Middle frontal gyrus (tissue), 1 donor: ENCODE measurements around the gene DST.

Experiments
- DNase-seq: peaks from one replicate; pipeline ENCODE4 v3.0.0-alpha.2; 2015; ENCODE audit warnings: low spot score; ENCODE audit errors: extremely low spot score

Gene DST

DNA sequence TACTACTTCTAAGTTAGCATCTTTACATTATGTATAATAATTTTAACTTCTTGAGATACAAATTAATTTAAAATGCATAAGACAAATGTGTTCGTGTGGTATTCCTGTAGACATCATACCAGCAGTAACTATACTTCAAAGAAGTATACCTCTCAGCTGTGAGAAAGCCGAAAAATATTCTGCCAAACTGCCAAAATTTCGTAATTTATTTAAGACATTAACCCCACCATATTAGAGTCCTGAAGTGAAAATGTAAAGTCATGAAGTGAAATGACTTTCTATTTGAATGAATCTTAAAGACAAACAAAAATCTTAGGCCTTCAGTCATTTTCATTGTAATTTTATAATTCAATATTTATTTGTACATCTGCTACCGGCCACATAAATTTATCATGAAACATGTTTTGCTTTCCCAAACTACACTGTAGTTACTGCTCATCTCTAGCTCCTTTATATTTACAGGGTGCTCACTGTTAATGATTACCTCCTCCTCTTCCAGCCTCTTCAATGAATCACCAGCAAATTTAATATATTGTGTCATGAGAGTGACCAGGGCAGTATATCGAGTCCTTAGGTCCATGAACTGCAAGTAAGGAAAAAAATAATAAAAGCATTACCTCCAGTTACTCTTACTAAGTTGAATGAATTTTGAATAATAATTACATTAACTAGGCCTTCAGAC is 18.5 kb downstream of the DST start:
- no peak for DNase-seq

DNA sequence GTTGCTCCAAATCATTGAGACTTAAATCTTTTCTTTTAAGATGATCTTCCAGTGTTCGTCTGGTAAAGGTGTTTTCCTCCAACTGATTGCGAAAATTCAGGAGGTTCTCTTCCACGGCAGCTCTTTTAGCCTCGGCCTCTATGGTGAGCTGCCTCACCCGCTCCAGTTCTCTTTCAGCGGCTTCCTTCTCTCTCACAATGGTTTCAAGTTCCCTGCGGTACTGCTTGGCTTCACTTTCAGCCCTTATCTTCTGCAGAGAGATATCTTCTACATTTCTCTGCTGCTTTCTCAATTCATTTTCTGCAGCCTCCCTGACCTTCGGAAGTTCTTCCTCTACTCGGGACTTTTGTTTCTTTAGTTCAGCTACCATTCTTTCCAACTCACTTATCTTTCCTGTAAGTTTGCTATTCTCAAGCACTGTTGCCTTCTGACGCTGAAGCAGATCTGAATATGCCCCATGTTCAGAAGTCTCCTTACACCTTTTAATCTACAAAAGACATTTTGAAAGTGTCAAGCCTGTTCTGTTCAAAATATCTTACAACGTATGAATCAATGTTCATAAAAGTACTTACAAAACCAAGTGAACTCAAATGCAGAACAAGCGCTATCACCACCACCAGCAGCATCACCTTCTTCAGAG is 22.3 kb downstream of the DST start:
- DNase-seq: no peak

DNA sequence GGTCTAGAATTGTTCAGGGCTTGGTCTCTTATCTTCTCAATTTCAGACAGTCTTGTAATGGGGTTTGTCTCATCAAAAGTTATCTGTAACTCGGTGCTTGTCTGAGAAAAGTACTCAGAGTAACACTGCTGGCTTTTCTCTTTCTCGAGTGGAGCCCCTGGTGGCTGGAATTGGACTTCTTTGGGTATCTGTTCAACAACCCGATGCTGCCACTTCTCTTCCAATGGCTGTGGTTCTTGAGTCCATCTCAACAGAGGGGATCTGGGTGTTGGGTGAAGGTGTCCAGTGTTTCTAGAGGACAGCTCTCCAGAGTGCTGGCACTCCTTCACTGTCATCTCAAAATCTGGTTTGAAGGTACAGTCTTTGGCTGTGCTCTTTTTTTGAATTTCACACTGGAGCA is 24.6 kb downstream of the DST start:
- no peak for DNase-seq

DNA sequence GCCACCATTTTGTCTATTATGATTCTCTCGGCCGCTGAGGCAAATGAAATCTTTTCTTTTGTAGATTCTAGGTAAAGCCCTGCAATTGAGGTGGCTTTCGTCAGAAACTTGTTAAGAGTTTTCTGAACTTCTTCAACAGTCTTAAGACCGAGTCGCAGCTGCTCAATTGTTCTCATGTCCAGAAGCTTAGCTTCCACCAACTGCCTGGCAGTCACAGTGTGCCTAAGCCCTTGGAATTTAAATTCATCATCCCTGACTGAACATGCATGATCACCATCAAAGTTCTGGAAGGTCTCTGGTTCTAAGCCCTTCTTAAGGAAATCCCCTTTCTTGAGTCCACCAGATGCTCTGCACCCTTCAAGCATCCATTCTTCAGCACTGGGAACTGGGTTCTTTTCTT is 25.7 kb downstream of the DST start:
- no peak for DNase-seq

DNA sequence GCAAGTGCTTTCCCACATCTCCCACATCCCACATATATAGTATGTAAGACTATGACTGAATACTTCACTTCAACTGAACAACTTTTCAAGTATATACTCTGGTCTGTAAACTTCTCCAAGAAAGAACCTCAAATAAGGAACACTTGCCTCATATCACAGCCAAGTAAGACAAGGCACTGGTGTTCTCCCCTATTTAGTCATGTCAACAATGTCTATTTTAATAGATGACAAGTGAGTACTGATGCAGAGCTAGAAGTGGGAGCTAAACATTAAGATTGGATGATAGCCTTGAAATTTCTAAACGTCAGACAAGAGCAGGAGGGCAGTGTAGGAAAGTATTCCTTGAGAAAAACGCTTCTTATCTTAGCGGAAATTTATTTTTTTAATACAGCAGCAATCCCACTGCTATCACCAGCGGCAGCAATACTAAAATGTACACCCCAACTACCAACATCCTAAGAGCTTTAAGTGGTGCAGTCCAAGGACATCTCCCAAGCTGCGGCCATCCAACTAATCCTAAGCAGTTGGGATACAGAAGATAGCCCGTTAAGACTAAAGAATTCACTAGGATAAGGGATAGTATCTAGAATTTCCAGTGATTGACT is 29.3 kb downstream of the DST start:
- no peak for DNase-seq

DNA sequence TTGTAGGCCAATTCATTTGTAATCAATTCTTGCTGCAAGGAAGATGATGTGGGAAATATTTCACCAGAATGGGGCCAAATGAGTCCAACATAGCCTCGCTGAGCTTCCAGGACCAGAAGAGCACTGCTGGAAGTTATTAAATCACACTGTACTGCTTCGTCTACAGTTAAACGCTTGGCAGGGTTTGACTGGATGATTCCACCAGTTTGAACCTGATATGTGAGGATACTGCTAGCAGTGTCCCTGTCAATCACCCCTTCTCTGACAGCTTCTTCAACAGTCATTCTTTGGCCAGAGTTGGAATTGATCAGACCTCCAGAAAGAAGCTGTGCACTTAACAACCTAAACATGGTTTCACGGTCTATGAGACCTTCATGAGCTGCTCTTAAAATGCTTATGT is 34.4 kb downstream of the DST start:
- DNase-seq: no peak

DNA sequence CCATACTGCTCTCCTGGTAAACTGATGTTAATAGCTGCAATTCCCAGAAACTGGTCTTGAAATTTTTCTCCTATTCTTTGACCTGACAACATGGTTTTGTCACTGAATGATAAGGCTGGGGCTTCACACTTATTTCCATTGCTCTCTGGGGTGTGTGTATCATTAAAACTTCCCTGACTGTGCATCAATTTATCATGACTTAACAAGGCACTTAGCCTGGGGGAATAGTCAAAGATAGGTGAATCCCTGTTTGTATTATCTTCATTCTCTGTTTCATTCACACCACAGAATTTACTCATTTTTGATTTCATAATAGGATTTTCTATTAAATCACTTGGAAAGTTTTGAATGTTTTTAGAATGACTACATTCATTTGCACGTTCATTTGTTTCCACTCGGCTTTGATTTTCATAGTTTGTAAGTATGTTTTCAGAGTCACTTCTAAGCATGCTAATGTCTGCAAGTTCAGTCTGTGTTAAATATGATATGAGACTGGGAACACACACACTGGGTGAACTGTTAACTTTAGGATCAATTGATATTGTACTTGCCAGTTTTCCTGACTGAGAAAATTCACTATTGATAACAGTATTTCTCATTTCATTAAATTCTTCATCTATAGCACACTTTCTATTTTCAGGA is 35.5 kb downstream of the DST start:
- DNase-seq: no peak

DNA sequence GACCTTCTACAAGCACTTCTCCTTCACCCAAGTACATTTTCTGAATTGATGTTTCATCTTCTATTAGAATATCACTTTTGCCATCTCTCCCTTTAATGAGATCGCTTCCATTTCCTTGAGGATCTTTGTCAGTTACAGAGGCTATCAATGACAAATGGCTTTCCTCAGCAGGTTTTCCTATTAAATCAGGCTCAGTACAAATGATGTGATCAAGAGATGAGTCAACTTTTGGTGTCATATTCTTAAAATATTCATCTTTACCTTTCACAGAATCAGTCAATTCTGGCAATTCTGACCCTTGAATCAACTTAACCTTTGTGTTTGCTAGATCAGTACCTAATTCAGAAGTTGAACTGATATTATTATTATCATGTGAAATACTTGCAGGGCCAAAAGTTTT is 37.3 kb downstream of the DST start:
- DNase-seq: no peak

DNA sequence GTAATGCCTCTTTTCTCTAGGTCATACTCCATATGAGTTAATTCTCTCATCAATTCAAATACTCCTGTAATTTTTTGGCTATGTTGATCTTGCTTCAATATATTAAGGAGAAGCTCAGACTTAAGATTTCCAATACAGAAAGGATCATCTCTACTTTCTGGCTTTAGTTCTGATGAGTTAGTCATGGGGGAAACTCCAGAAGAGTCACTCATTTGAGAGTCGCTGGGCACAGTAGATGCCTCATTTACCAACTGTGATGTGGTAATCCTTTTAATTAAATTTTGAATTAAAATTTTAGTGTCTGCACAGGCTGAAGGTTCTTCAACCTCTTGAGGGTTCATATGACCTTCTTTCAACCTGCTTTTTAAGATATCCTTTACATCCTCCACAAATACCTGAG is 38.5 kb downstream of the DST start:
- no peak for DNase-seq

DNA sequence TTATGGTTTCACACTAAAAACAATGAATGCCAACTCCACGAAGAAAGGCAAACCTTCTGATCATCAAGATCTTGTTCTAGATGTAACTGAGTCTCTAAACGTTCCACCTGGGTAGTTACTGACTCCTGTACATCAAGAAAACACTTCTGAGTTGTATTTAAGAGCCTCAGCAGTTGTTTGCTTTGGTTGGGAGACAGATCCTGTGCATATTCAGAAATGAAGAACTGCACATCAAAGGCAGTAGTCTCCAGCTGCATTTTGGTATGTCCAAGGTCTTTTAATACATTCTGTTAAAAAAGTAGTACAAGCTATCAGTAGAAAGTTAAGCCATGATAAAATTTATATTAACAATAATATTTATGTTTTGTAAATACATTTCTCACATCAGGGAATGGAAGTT is 41.3 kb downstream of the DST start:
- DNase-seq: no peak

DNA sequence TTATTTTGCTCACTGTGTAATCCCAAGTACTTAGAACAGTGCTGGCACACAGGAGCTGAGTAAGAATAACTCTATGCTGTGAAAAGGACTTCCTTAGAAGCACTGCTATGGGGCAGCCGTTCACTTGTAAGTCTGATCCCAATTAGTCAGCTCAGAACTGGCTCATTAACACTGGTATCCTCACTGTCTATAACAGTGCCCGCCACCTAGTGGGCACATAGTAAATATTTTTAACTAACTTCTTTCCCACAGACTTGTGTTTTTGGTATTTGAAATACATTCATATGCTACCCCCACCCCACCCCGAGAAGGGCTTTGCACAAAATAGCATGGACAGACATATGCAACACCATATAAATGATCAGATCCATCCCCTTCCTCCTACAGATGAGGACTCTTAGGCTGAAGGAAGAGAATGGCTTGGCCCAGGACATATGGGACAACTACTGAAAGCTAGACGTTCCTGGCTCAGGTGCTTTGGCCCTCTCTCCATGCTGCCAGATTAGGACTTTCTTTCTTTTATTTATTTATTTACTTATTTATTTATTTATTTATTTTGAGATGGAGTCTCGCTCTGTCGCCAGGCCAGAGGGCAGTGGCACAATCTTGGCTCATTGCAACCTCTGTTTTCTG is 47.1 kb downstream of the DST start:
- DNase-seq: peak; percentile 56

DNA sequence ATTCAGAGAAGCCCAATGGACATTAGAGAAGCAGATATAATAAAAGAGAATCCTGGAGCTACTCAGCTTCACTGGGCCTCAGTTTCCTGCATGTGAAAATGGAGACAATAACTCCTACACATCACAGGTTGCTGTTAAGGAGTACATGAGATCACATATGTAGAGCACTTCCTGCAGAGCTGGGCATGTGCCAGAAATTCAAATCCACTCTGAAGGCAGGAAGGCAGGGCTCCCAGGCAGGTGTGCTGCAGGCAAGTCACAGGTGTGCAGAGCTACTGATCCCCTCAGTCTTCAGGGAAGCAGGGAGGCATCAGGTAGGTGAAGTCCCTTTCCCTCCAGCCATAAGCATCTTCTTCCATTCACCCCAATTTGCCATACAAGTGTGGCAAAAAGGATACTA is 48.0 kb downstream of the DST start:
- DNase-seq: no peak

DNA sequence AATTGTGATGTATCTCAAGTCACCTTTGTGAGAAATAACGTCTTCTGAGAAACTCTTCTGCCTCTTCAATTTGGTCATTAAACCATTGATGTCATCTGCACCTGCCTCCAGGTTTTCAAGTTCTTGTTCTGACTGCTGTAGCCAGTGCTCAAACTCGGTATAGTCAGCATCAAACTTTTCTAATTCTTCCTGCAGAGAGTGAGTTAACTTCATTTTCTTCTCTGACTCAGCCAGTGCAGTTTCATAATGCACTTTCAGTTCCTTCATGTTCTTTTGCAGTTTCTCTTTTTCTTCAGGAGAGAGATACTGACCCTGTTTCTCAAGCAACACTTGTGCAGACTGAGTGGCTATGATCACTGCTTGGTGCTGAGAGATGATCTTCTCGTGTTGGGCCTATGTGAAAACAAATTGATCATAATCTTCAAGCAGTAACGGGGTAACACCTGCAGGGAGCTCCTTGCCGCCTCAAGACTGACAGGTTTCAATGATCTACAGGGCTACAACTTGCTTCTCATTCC is 48.8 kb downstream of the DST start:
- DNase-seq: no peak

DNA sequence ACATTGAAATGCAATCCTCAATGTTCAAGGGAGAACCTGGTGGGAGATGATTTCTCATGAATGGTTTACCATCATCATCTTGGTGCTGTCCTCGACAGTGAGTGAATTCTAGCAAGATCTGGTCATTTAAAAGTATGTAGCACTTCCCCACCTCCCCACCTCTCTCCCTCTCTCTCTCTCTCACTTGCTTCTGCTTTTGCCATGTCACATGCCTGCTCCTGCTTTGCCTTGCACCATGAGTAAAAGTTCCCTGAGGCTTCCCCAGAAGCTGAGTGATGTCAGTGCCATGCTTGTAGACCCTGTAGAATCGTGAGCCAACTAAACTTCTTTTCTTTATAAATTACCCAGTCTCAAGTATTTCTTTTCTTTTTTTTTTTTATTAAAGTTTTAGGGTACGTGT is 60.5 kb downstream of the DST start:
- no peak for DNase-seq

DNA sequence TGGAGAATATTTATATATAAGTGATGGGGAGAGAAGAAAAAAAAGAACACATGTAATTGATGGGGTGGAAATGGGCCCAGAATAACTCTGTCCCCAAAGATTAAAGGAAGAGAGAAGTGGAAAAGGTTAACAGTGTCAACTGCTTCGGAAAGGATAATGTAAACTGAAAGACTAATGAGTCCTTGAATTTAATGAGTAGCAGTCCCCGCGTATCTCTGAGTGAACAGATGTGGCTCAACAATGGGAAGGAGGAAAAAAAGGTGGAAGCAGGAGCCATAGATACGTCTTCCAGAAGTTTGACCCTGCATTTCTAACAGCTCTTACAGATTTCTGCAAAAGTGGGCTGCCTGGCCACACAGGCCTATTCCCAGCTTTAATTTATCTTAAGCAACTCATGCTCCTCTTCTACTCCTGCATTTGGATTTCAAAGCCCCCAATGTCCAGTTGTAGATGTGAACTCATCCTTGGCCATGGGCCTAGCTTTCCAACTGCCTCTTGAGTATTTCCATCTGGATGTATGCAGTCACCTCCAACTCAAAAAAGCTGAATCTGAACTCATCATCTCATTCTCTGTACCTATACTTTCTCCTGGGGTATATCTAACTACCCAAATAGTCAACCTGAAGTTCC is 61.3 kb downstream of the DST start:
- no peak for DNase-seq

DNA sequence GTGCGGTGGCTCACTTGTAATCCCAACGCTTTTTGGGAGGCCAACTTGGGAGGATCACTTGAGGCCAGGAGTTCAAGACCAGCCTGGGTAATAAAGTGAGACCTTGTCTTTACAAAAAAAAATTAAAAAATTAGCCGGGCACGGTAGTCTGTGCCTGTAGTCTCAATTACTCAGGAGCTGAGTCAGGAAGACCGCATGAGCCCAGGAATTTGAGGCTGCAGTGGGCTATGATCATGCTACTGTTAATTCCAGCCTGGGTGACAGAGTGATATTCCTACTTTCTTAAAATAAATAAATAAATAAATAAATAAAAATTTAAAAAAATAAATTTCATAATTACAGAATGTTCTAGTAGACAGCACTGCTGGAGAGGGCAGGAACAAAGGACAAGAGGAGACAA is 62.4 kb downstream of the DST start:
- DNase-seq: no peak

DNA sequence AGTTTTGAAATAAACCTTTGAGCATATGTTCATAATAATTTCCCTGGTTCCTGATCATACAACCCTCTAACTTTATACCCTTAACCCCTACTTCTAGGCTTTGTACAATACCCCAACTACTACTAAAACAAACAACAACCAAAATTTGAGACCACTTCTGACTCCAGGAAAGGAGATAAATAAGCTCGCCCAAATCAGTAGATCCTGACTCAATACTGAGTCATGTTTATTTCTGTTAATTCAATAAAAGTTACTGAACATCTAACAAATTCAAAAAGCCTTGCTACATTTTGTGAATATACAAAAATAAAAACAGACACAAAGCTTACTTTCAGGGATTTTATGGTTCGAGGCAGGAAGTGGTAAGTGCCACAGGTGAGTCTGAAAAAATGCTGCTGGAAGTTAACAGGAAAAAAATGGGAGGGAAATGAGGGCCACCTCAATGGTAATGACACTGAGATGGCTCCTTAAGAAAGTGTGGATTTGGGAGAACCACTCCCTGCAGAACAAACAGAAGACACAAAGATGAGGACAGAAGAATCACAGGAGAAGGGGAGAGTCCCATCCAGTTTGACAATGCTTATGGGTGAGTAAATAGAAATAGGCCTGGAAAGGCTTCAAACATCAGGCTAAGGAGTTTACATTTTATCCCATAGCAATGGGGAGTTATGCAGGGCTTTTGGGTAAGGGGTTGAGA is 63.4 kb downstream of the DST start:
- no peak for DNase-seq

DNA sequence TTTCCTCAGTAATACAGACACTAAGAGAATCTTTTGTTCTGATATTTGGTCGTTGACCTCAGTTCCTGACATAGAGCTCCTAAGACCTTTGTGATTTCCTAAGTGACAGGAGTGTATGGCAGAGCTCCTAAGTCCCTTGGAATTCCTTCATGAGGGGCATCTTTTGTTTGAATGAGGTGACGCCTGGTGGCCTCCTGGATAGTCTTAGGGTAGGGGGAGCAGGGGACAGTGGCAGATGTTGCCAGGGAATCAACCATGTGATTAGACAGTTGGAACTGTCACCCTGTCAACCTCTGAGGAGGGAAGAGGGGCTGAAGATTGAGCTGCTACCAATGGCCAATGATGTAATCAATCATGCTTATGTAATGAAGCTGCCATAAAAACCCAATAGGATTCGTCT is 67.0 kb downstream of the DST start:
- DNase-seq: no peak

DNA sequence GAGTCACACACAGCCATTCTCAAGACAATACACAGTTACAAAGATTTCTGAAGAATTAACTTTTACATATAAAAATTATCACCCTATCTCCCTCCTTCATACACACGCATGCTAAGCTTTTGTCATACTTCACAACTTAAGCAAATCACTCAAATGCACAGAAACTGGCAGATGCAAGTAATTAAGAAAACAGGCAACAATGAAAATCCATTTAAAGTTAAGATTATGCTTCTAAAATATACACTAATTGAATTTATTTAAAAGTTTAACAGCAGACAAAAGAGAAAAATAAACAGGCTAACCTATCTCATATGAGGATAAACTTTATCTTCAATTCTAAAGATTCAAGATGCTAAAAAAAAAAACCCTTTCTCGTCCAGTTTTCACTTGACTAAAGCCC is 68.4 kb downstream of the DST start:
- DNase-seq: no peak

DNA sequence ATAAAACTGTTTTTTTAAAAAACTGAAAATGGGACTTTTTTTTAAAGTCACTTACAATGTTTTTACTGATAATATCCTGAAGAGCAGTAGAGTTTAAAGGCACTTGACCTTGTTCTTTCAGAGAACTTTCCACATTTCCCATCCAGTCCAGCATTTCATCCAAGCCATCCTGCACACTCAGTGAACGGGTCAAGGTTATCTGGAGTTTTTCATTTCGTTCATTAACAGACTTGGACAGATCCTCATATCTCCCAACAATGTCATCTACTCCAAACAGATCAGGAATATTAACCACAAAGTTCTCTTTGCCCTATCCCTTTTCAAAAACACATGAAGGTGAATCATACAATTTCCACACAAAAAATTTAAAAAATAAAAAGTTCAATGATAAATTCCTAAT is 69.1 kb downstream of the DST start:
- DNase-seq: no peak
